B cell (primary cell): Measurements from ENCODE around the gene SLC25A24. TPM values are rescaled to one million over a fixed set of nuclear protein-coding genes. Genes with fewer than 3 reads are reported as not detected.
"Not testable (repeated sequence)": the region's sequence is repeated elsewhere in the genome, so short reads cannot be mapped to it uniquely, and the experiment has no call there.

Experiments
- ATAC-seq: fragments of 200-7000 bp; cut with Tn5 transposase; one replicate; pipeline ENCODE4 v1.10.0; 2021; ENCODE audit warnings: low read depth, mild to moderate bottlenecking, moderate number of reproducible peaks, moderate library complexity
- CTCF ChIA-PET: fragments of 350-600 bp; sonication (Branson Sonifier 250); formaldehyde crosslinking; loops from one replicate; lab custom pipeline; 2021; ENCODE audit warnings: antibody characterized with exemption, inconsistent platforms; lab: Charles Lee
- POLR2A ChIA-PET: fragments of 350-600 bp; sonication (Branson Sonifier 250); formaldehyde crosslinking; loops from one replicate; lab custom pipeline; 2021; ENCODE audit warnings: antibody characterized with exemption; lab: Charles Lee
- DNase-seq: peaks from one replicate; pipeline ENCODE4 v3.0.0; 2013
- H2AFZ ChIP-seq: 2 replicates; pipeline ENCODE4 v1.6.1; 2012; ENCODE audit warnings: mild to moderate bottlenecking, low read depth, low read length; ENCODE audit not compliant: insufficient read depth, poor library complexity, severe bottlenecking
- H3K27ac ChIP-seq, 2 donors: 1 replicate in 1 of 2; 2 replicates in 1 of 2; pipeline ENCODE4 v1.5.1; 2012 to 2013; ENCODE audit warnings: low read length in 2 of 2, mild to moderate bottlenecking in 2 of 2, moderate library complexity in 1 of 2
- H3K27me3 ChIP-seq, 4 experiments: fragments of 200-600 bp in 1 of 4; sonication (generic) in 1 of 4; replicated peaks in 1 of 4; 1 replicate in 2 of 4; 2 replicates in 2 of 4; pipeline versions ENCODE4 v1.6.1 to v1.7.0; 2013 to 2016; ENCODE audit warnings: low read length in 3 of 4, mild to moderate bottlenecking in 2 of 4, mixed read lengths in 1 of 4, moderate library complexity in 1 of 4; ENCODE audit not compliant: insufficient read depth in 4 of 4, control insufficient read depth in 3 of 4; ENCODE audit errors: control extremely low read depth in 1 of 4
- H3K36me3 ChIP-seq, 2 experiments: replicated peaks in 1 of 2; 1 replicate in 1 of 2; 2 replicates in 1 of 2; pipeline versions ENCODE4 v1.6.1 to v1.7.1; 2013; ENCODE audit warnings: low read length in 1 of 2; ENCODE audit not compliant: insufficient read depth in 2 of 2, control insufficient read depth in 1 of 2; ENCODE audit errors: control extremely low read depth in 1 of 2, extremely low read depth in 1 of 2
- H3K4me1 ChIP-seq, 2 donors: fragments of 200-600 bp in 1 of 2; sonication (generic) in 1 of 2; 1 replicate in 1 of 2; 2 replicates in 1 of 2; pipeline versions ENCODE4 v1.5.1 to v1.6.1; 2013 to 2017; ENCODE audit warnings: low read length in 2 of 2; ENCODE audit not compliant: control insufficient read depth in 2 of 2, insufficient read depth in 2 of 2
- H3K4me2 ChIP-seq: replicated peaks from 2 replicates; pipeline ENCODE3; 2012; ENCODE audit warnings: mild to moderate bottlenecking, low read depth, low read length; ENCODE audit not compliant: poor library complexity, severe bottlenecking
- H3K4me3 ChIP-seq, 5 experiments: fragments of 200-600 bp in 1 of 5; sonication (generic) in 1 of 5; 1 replicate in 3 of 5; 2 replicates in 2 of 5; pipeline versions ENCODE4 v1.5.1 to v1.7.0; 2011 to 2016; ENCODE audit warnings: low read length in 4 of 5, mild to moderate bottlenecking in 4 of 5, low read depth in 2 of 5, control low read depth in 1 of 5, moderate library complexity in 1 of 5; ENCODE audit not compliant: insufficient read depth in 1 of 5; ENCODE audit errors: control extremely low read depth in 1 of 5, extremely low read depth in 1 of 5
- H3K79me2 ChIP-seq: fragments of 200-600 bp; sonication (generic); one replicate; pipeline ENCODE4 v1.6.0; 2016; ENCODE audit warnings: low read length; ENCODE audit not compliant: control insufficient read depth, insufficient read depth
- H3K9ac ChIP-seq: fragments of 200-600 bp; sonication (generic); 2 replicates; pipeline ENCODE4 v1.6.1; 2017; ENCODE audit warnings: mild to moderate bottlenecking, low read length, moderate library complexity
- H3K9me3 ChIP-seq, 3 donors: one replicate each; pipeline versions ENCODE4 v1.6.1 to v1.7.1; 2013; ENCODE audit warnings: low read length in 2 of 3; ENCODE audit not compliant: control insufficient read depth in 2 of 3, insufficient read depth in 1 of 3; ENCODE audit errors: control extremely low read depth in 1 of 3
- H4K20me1 ChIP-seq: 2 replicates; pipeline ENCODE4 v1.6.0; 2012; ENCODE audit warnings: mild to moderate bottlenecking, low read length; ENCODE audit not compliant: insufficient read depth, control insufficient read depth, poor library complexity, severe bottlenecking
- H3K27ac Mint-ChIP-seq: one replicate; pipeline ENCODE4 v1.8.0; 2021; ENCODE audit warnings: mixed read lengths
- H3K27me3 Mint-ChIP-seq: one replicate; pipeline ENCODE4 v1.8.0; 2021; ENCODE audit warnings: mixed read lengths
- H3K4me1 Mint-ChIP-seq: one replicate; pipeline ENCODE4 v1.8.0; 2021; ENCODE audit warnings: mixed read lengths
- H3K4me3 Mint-ChIP-seq: one replicate; pipeline ENCODE4 v1.8.0; 2021; ENCODE audit warnings: mixed read lengths
- H3K9me3 Mint-ChIP-seq: one replicate; pipeline ENCODE4 v1.8.0; 2022; ENCODE audit warnings: mixed read lengths; ENCODE audit not compliant: insufficient read depth
- EZH2 ChIP-seq: IDR thresholded peaks from 2 replicates; pipeline ENCODE4 v1.6.1; 2012; ENCODE audit warnings: borderline replicate concordance, low read depth, mild to moderate bottlenecking, moderate library complexity, low read length; ENCODE audit not compliant: insufficient read depth, poor library complexity, severe bottlenecking
- WGBS: methylation state at CpG from one replicate; pipeline ENCODE4 v1.1.5; 2013; ENCODE audit warnings: missing lambda C conversion rate; ENCODE audit not compliant: insufficient coverage; 5-methylcytosine and 5-hydroxymethylcytosine counted together
- intact Hi-C: fragments of 100-400 bp; cut with micrococcal nuclease; formaldehyde crosslinking; loops from one replicate; pipeline ENCODE4 v1.10.0; 2022
- polyA plus RNA-seq: library from polyadenylated mRNA; depleted of rRNA; stranded (reverse); fragments of >200 nt; gene quantifications from 2 replicates; pipeline ENCODE4 v1.2.3, GENCODE V29; 2012
- total RNA-seq, 2 donors: library from RNA; stranded (reverse); fragments of 120-200 nt in 1 of 2; gene quantifications; 1 replicate in 1 of 2; 2 replicates in 1 of 2; pipeline versions ENCODE4 v1.2.3 to v1.2.4, GENCODE V29; 2013 to 2022
- TF ChIP-seq, protein P1 (sequence below): fragments of 200-600 bp; IDR thresholded peaks from one replicate; pipeline ENCODE4 v1.8.0; 2022; ENCODE audit warnings: antibody characterized with exemption, mild to moderate bottlenecking

Gene SLC25A24
- total and polyA plus RNA-seq, 2 donors (not counting 1 experiment from before 2014, with no cell fraction given) = 6.0 to 25.6 TPM

- Histone ChIP-seq H3K4me3 (no peak overlapping the region), H3K4me1 (no peaks in the 10 kb centered on the region), H3K9me3 (peaks cover 0 to 2% (median 1%) of the 10 kb centered on the region in 3 donors), H3K79me2 (no peaks in the 10 kb centered on the region), H4K20me1 (no peaks in the 10 kb centered on the region), H3K36me3 (peaks cover 3 to 28% of the 10 kb centered on the region in 2 experiments), H3K27ac (no peak overlapping the region), H3K4me2 (no peak overlapping the region), H3K27me3 (no peaks in the 10 kb centered on the region), H3K9ac (no peak overlapping the region), H2AFZ (no peak overlapping the region)
- no peaks in the 10 kb centered on the region for H3K27me3 Mint-ChIP-seq
- H3K4me1 Mint-ChIP-seq = no peaks in the 10 kb centered on the region
- H3K4me3 Mint-ChIP-seq = no peak overlapping the region
- CTCF ChIA-PET = interaction anchor here (1.0 to 1.3 kb wide), 2 partner anchors 14 to 358 kb away, joined by 3 read pairs; no protein-coding TSS in a partner anchor
- no CpG with 5 or more reads among the region's 1 CpG for WGBS
- no peak overlapping the region for H3K27ac Mint-ChIP-seq
- no peak for ATAC-seq
- POLR2A ChIA-PET = no interaction called here
- intact Hi-C loops = no loop called here
- no peak for DNase-seq
- H3K9me3 Mint-ChIP-seq = peaks cover 2% of the 10 kb centered on the region
- no peak for TF ChIP-seq EZH2
- TF ChIP-seq, protein P1, sequence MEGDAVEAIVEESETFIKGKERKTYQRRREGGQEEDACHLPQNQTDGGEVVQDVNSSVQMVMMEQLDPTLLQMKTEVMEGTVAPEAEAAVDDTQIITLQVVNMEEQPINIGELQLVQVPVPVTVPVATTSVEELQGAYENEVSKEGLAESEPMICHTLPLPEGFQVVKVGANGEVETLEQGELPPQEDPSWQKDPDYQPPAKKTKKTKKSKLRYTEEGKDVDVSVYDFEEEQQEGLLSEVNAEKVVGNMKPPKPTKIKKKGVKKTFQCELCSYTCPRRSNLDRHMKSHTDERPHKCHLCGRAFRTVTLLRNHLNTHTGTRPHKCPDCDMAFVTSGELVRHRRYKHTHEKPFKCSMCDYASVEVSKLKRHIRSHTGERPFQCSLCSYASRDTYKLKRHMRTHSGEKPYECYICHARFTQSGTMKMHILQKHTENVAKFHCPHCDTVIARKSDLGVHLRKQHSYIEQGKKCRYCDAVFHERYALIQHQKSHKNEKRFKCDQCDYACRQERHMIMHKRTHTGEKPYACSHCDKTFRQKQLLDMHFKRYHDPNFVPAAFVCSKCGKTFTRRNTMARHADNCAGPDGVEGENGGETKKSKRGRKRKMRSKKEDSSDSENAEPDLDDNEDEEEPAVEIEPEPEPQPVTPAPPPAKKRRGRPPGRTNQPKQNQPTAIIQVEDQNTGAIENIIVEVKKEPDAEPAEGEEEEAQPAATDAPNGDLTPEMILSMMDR = no peak
Measured at GRCh38 chr1:108140177-108140576, 60.0 kb downstream of the SLC25A24 start.

DNA sequence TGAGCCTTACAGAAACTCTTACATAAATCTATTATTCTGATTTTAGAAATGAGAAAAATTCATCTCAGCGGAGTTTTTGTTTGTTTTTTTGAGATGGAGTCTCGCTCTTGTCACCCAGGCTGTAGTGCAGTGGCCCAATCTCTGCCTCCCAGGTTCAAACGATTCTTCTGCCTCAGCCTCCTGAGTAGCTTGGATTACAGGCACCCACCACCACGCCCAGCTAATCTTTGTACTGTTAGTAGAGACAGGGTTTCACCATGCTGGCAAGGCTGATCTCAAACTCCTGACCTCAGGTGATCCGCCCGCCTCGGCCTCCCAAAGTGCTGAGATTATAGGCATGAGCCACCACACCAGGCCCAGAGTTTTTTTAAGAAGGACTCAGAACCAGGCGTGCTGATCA lies 60.6 kb downstream of the SLC25A24 start:
- POLR2A ChIA-PET, H3K9me3 Mint-ChIP-seq, H3K4me1 Mint-ChIP-seq: not testable (repeated sequence)

DNA sequence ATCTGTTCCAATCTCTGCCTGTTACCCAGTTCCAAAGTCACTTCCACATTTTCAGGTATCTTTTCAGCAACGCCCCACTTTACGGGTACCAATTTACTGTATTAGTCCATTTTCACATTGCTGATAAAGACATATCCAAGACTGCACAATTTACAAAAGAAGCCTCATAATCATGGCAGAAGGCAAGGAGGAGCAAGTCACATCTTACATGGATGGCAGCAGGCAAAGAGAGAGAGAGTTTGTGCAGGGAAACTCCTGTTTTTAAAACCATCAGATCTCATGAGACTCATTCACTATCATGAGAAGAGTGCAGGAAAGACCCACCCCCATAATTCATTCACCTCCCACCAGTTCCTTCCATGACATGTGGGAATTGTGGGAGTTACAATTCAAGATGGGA lies 67.0 kb downstream of the SLC25A24 start:
- DNase-seq, H3K27ac Mint-ChIP-seq, H3K27ac ChIP-seq, H3K4me1 Mint-ChIP-seq, intact Hi-C loops, H4K20me1 ChIP-seq, H3K79me2 ChIP-seq, H3K4me1 ChIP-seq, H3K4me3 ChIP-seq, H3K27me3 ChIP-seq, H3K4me3 Mint-ChIP-seq, H3K4me2 ChIP-seq, H3K9me3 Mint-ChIP-seq, H3K9ac ChIP-seq, H2AFZ ChIP-seq, ATAC-seq, H3K27me3 Mint-ChIP-seq, POLR2A ChIA-PET: not testable (repeated sequence)
- H3K9me3 ChIP-seq = peaks cover 0 to 10% (median 3%) of the 10 kb centered on the region in 3 donors
- H3K36me3 ChIP-seq = peaks cover 0 to 12% of the 10 kb centered on the region in 2 experiments
- 100% methylated on average over 2 of the region's 2 CpGs for WGBS
- CTCF ChIA-PET = interaction anchor here (1.4 kb wide), 1 partner anchor 351 kb away, joined by 5 read pairs; no protein-coding TSS in a partner anchor

More for the DNA sequence above, 60.6 kb downstream of the SLC25A24 start:
- H3K9ac ChIP-seq, H3K27me3 ChIP-seq, H3K27ac ChIP-seq, H3K4me3 ChIP-seq, H3K79me2 ChIP-seq, intact Hi-C loops, H3K27me3 Mint-ChIP-seq, H3K4me1 ChIP-seq, H3K27ac Mint-ChIP-seq, DNase-seq, H4K20me1 ChIP-seq, H3K9me3 ChIP-seq, ATAC-seq, H2AFZ ChIP-seq, H3K4me3 Mint-ChIP-seq, H3K4me2 ChIP-seq: not testable (repeated sequence)
- H3K36me3 ChIP-seq = peaks cover 3 to 28% of the 10 kb centered on the region in 2 experiments
- CTCF ChIA-PET = interaction anchor here (2.3 kb wide), 1 partner anchor 14 kb away, joined by 6 read pairs; no protein-coding TSS in a partner anchor
- WGBS = 98% methylated on average over 6 of the region's 8 CpGs
